ENCODE data around the gene WDR45B.

The WDR45B gene

GRCh38 chr17:82675476-82676245, 27.4 kb upstream of the WDR45B start:
- no peak for DNase-seq

GRCh38 chr17:82674656-82675475, 26.6 kb upstream of the WDR45B start:
- no peak for DNase-seq

- DNase-seq: no peak
Observed at GRCh38 chr17:82670661-82671450, 22.6 kb upstream of the WDR45B start.

GRCh38 chr17:82668631-82669099, 20.4 kb upstream of the WDR45B start:
- peak; percentile 53 to 90 for DNase-seq

GRCh38 chr17:82668024-82668630, 19.9 kb upstream of the WDR45B start:
- DNase-seq: no peak

- DNase-seq: no peak
Observed at GRCh38 chr17:82667668-82668000, 19.4 kb upstream of the WDR45B start.

- DNase-seq: no peak
Observed at GRCh38 chr17:82666931-82667667, 18.9 kb upstream of the WDR45B start.

- no peak for DNase-seq
Observed at GRCh38 chr17:82665891-82666290, 17.6 kb upstream of the WDR45B start.

GRCh38 chr17:82665217-82665616, 17.0 kb upstream of the WDR45B start:
- DNase-seq: no peak

GRCh38 chr17:82664701-82665182, 16.5 kb upstream of the WDR45B start:
- no peak for DNase-seq

- no peak for DNase-seq
Observed at GRCh38 chr17:82664276-82664575, 16.0 kb upstream of the WDR45B start.

- DNase-seq: no peak
Observed at GRCh38 chr17:82663381-82664275, 15.4 kb upstream of the WDR45B start.

- DNase-seq: no peak
Observed at GRCh38 chr17:82662711-82663261, 14.5 kb upstream of the WDR45B start.

- peak; percentile 13 to 75 for DNase-seq
Observed at GRCh38 chr17:82661717-82662683, 13.8 kb upstream of the WDR45B start.

GRCh38 chr17:82659886-82660285, 11.6 kb upstream of the WDR45B start:
- DNase-seq: no peak

- DNase-seq: no peak
Observed at GRCh38 chr17:82658796-82659452, 10.7 kb upstream of the WDR45B start.

GRCh38 chr17:82658331-82658730, 10.1 kb upstream of the WDR45B start:
- no peak for DNase-seq

- DNase-seq: no peak
Observed at GRCh38 chr17:82657926-82658325, 9.7 kb upstream of the WDR45B start.

- DNase-seq: no peak
Observed at GRCh38 chr17:82656266-82656665, 8.0 kb upstream of the WDR45B start.
